HG03066 (cell line): ENCODE measurements around the gene DUSP8.

Source experiments
- ATAC-seq: cut with Tn5 transposase; IDR thresholded peaks from one replicate; pipeline ENCODE4 v1.9.1; 2021; ENCODE audit warnings: low read depth; ENCODE audit not compliant: unreplicated experiment

Gene DUSP8

GRCh38 chr11:1536065-1536843 lies 35.8 kb downstream of the DUSP8 start:
- no peak for ATAC-seq

- ATAC-seq, result no peak
Observed at GRCh38 chr11:1534682-1535081, 37.4 kb downstream of the DUSP8 start.

- ATAC-seq, result no peak
Observed at GRCh38 chr11:1534171-1534570, 37.9 kb downstream of the DUSP8 start.

- no peak for ATAC-seq
Observed at GRCh38 chr11:1533342-1533725, 38.7 kb downstream of the DUSP8 start.

GRCh38 chr11:1532606-1533341 lies 39.3 kb downstream of the DUSP8 start:
- no peak for ATAC-seq

- no peak for ATAC-seq
Observed at GRCh38 chr11:1532014-1532586, 40.0 kb downstream of the DUSP8 start.

GRCh38 chr11:1531449-1532013 lies 40.5 kb downstream of the DUSP8 start:
- ATAC-seq, result no peak

GRCh38 chr11:1530686-1531448 lies 41.2 kb downstream of the DUSP8 start:
- ATAC-seq, result no peak

- no peak for ATAC-seq
Observed at GRCh38 chr11:1529774-1530173, 42.3 kb downstream of the DUSP8 start.

- no peak for ATAC-seq
Observed at GRCh38 chr11:1529286-1529685, 42.8 kb downstream of the DUSP8 start.

- ATAC-seq, result no peak
Observed at GRCh38 chr11:1528710-1529109, 43.4 kb downstream of the DUSP8 start.

GRCh38 chr11:1526785-1527184 lies 45.3 kb downstream of the DUSP8 start:
- ATAC-seq, result no peak

GRCh38 chr11:1523779-1524178 lies 48.3 kb downstream of the DUSP8 start:
- ATAC-seq, result no peak

GRCh38 chr11:1523077-1523476 lies 49.0 kb downstream of the DUSP8 start:
- no peak for ATAC-seq

- ATAC-seq, result no peak
Observed at GRCh38 chr11:1522081-1522424, 50.0 kb downstream of the DUSP8 start.

GRCh38 chr11:1521382-1522080 lies 50.5 kb downstream of the DUSP8 start:
- ATAC-seq, result peak; percentile 89

- no peak for ATAC-seq
Observed at GRCh38 chr11:1520663-1521267, 51.3 kb downstream of the DUSP8 start.

- no peak for ATAC-seq
Observed at GRCh38 chr11:1520209-1520662, 51.8 kb downstream of the DUSP8 start.
